GM18499 (cell line): ENCODE results near the gene RPL4.
A peak's percentile ranks its signal among the peaks of the same experiment; 100 is the strongest.
"Not testable (repeated sequence)": the region's sequence is repeated elsewhere in the genome, so short reads cannot be mapped to it uniquely, and the experiment has no call there.

Experiments used
- ATAC-seq: cut with Tn5 transposase; IDR thresholded peaks from one replicate; pipeline ENCODE4 v1.9.1; 2021; ENCODE audit warnings: moderate number of reproducible peaks; ENCODE audit not compliant: insufficient read depth, unreplicated experiment

RPL4 gene

GRCh38 chr15:66504563-66505429 lies at the start of gene RPL4, which contains the start of gene ZWILCH:
RPL4 (minus strand) TSS chr15:66504855; CDS start chr15:66504790, 65 bp downstream.
ZWILCH (plus strand) TSS chr15:66505326; CDS start chr15:66505339, 13 bp downstream.
- peak; percentile 50 for ATAC-seq

DNA sequence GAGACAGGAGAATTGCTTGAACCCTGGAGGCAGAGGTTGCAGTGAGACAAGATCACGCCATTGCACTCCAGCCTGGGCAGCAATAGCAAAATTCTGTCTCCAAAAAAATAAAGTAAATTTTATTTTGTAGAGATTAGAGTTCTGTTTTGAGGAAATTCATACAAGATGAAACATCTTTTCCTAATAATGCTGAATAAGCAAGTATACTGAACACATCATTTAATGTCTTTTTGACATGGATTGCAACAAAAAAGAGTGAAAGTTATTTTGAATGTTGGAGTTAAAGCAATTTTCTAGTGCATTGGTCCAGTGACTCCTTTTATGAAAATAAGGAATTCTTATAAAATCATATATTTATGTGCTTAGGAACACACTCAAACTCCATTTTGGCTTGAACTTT lies 40.6 kb upstream of the RPL4 start:
- no peak for ATAC-seq

GRCh38 chr15:66542896-66543295 lies 38.2 kb upstream of the RPL4 start:
- no peak for ATAC-seq

GRCh38 chr15:66535056-66535455 lies 30.4 kb upstream of the RPL4 start:
- ATAC-seq = no peak

GRCh38 chr15:66524838-66525237 lies 20.2 kb upstream of the RPL4 start:
- no peak for ATAC-seq

DNA sequence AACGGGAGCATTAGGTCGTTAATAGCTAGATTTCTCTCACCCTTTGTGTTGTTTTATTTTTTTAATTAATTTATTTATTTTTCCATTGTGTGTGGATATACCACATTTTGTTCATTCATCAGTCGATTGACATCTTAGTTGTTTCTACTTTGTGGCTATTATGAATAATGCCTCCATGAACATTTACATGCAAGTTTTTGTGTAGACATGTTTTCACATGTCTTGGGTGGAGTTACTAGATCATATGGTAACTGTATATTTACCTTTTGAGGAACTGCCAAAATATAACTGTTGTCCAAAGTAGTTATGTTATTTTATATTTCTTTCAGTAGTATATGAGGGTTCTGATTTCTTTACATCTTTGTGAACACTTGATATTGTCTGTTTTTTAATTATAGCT lies 19.3 kb upstream of the RPL4 start:
- no peak for ATAC-seq

GRCh38 chr15:66515901-66516322 lies 11.3 kb upstream of the RPL4 start:
- ATAC-seq = no peak

GRCh38 chr15:66514586-66514985 lies 9.9 kb upstream of the RPL4 start:
- no peak for ATAC-seq

DNA sequence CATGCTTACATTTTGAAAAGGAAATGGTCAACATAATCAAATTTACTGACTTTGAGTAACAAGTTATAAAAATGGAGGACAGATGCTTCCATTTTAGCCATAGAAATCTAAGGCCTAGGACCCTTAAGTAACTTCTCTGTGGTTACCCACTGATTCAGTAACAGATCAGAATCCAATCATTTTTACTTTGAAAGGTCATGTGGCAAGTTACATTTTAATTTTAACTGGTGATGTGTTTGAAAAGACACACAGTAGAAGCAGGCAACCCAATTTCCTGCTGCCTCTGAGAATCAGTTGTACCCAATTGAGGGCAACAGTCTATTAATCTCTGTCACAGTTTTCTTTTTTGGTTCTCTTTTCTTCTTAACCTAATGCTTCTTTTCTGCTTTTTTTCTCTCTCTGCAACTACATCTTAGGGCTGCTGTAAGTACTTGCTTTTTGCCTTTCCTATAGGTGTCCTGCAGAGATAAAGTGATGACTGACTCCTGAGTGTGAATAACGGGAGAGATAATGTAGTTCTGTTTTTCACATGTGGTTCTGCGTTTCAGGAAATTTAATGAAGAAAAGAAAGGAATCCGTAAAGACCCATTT lies 3.7 kb upstream of the RPL4 start:
- no peak for ATAC-seq

DNA sequence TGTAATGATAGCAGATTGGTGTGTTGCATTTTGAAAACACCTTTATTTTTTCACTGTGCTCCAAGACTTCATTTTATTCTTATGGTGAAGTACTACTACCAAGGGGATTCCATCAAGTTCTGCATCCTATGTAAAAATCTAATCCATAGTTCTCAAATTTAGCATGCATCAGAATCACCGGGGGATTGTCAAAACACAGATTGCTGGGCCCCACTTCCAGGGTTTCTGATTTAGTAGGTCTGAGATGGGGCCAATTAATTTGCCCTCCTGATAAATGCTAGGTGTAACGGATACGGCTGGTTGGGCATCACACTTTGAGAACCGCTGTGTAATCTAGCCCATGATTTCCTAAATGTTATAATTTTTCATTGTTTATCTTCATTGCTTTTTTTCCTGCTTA lies 1.2 kb upstream of the RPL4 start:
- no peak for ATAC-seq

DNA sequence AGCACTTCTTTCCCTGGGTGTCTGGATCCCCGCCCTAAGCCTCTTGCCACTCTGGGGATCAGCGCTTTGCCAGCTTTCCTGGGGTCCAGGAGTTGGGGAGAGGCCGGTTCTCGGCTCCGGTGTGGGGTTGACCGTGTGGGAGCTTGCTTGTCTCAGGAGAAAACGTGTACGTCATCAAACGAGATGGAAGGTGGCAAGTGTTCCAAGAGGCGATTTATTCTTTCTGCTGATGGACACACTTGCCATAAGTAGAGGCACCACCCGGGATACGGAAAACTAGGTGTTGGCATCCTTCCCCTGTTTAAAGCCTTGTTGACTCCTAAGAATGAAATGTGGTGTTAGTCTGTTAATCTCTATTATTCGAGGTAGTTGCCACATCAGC lies 766 bp upstream of the RPL4 start:
- no peak for ATAC-seq

- no peak for ATAC-seq
These were observed 684 bp downstream of the RPL4 start for GRCh38 chr15:66503780-66504562.

DNA sequence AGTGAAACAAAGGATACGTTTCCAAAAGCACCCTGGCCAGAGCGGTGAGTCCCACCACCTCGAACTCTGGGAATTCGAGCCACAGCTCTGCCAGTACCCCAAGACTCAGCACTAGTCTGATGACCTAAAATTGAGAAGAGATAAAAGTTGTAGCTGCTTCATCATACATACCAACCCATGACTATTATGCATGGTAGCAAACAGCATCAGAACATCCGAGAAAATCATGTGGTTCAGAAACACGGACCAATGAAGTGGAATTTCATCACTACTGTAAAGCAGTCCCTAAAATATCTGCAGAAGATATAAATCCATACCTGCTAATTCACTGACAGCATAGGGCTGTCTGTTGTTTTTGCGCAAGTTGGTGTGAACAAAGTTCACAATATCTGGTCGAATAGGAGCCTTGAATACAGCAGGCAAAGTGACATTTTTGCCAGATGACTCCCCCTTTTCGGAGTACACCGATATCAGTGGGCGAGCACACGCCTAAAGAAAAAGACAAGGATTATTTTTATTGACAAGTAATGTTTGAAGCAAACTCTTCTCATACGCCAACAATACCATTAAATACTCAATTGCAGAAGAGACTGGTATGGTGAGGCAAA lies 1.5 kb downstream of the RPL4 start:
- ATAC-seq = not testable (repeated sequence)

GRCh38 chr15:66502491-66502890 lies 2.2 kb downstream of the RPL4 start:
- no peak for ATAC-seq

DNA sequence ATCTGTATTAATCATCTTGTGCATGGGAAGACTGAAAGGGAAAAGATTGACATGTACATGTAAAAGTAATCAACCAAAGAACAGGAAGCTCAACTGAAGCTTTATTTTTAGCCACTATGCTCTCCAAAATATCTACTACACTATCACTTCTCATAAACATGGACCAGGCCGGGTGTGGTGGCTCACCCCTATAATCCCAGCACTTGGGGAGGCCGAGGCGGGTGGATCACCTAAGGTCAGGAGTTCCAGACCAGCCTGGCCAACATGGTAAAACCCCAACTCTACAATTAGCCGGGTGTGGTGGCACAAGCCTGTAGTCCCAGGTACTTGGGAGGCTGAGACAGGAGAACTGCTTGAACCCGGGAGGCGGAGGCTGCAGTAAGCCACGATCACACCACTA lies 4.3 kb downstream of the RPL4 start:
- ATAC-seq = not testable (repeated sequence)

DNA sequence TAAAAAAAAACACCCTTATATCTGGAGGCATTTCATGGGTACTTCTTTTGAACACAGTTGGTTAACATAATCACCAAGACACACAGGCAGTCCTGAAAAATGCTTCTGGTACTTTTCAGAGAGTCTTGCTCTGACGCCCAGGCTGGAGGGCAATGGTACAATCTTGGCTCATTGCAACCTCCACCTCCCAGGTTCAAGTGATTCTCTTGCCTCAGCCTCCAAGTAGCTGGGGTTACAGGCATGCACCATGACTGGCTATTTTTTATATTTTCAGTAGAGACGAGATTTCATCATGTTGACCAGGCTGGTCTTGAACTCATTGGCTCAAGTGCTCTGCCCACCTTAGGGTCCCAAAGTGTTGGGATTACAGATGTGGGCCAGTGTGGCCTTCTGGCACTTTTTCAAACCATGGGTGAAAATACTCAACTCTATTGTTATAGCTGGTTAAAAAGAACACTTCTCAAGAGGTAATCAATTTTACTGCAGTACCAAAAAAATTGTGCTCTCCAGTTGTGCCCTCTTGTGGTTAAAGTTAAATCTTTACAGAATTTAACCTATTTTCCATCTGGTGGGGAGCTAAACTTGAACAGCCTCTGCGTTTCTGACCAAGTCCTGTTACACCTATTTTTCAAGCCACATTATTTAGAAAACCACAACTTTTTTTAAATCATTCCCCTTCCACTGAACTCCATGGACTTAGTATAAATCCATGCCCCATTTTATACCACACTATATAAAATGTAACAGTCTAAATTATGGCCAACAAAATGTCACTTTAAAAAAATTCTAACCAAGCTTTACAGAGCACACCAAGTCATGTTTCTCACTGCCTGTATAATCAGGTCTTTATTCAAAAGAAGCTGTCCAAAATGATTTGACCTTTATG lies 5.9 kb downstream of the RPL4 start:
- ATAC-seq = no peak

GRCh38 chr15:66497502-66498455 lies 6.9 kb downstream of the RPL4 start, which contains the start of gene SNAPC5:
SNAPC5 (minus strand) TSS chr15:66497762; CDS start chr15:66497731, 31 bp downstream.
- peak; percentile 62 for ATAC-seq

GRCh38 chr15:66496951-66497501 lies 7.6 kb downstream of the RPL4 start:
- no peak for ATAC-seq
